GM12878 (cell line): ENCODE measurements around the gene STK35. TPM values are rescaled to one million over a fixed set of nuclear protein-coding genes. Genes with fewer than 3 reads are reported as not detected.

Experiments
- ATF3 ChIP-seq: IDR thresholded peaks from 2 replicates; pipeline ENCODE4 v1.6.1; 2011; ENCODE audit warnings: low read depth, mild to moderate bottlenecking, low read length, moderate library complexity, borderline replicate concordance; ENCODE audit errors: extremely low read depth
- BMI1 ChIP-seq: fragments of 450-650 bp; IDR thresholded peaks from 2 replicates; pipeline ENCODE4 v1.6.1; 2016; ENCODE audit warnings: mild to moderate bottlenecking, moderate library complexity, borderline replicate concordance
- CEBPB ChIP-seq, 2 experiments: fragments of 150-350 bp in 1 of 2; IDR thresholded peaks; 2 replicates each; pipeline ENCODE4 v1.6.1; 2012 to 2014; ENCODE audit warnings: low read depth in 2 of 2, low read length in 2 of 2, borderline replicate concordance in 1 of 2, inconsistent platforms in 1 of 2
- CREM ChIP-seq: IDR thresholded peaks from 2 replicates; pipeline ENCODE4 v1.6.1; 2014; ENCODE audit warnings: antibody characterized with exemption, low read depth
- E4F1 ChIP-seq: fragments of 450-650 bp; IDR thresholded peaks from 2 replicates; pipeline ENCODE4 v1.6.1; 2018; ENCODE audit warnings: borderline replicate concordance, mild to moderate bottlenecking; ENCODE audit not compliant: partially characterized antibody
- FOS ChIP-seq: IDR thresholded peaks from 3 replicates; pipeline ENCODE4 v1.6.1; 2011; ENCODE audit warnings: borderline replicate concordance; ENCODE audit not compliant: insufficient read length; ENCODE audit errors: extremely low read depth
- LARP7 ChIP-seq: fragments of 450-650 bp; IDR thresholded peaks from 2 replicates; pipeline ENCODE4 v1.6.1; 2017; ENCODE audit warnings: mild to moderate bottlenecking
- NFXL1 ChIP-seq: fragments of 450-650 bp; IDR thresholded peaks from 2 replicates; pipeline ENCODE4 v1.6.1; 2017; ENCODE audit warnings: antibody characterized with exemption, mild to moderate bottlenecking, borderline replicate concordance
- NKRF ChIP-seq: fragments of 450-650 bp; conservative IDR thresholded peaks from 2 replicates; pipeline ENCODE4 v1.6.1; 2017; ENCODE audit warnings: mild to moderate bottlenecking, moderate library complexity
- NR2C1 ChIP-seq: fragments of 450-650 bp; IDR thresholded peaks from 2 replicates; pipeline ENCODE4 v1.6.1; 2017; ENCODE audit warnings: antibody characterized with exemption, mild to moderate bottlenecking, moderate library complexity
- PAX8 ChIP-seq: fragments of 450-650 bp; IDR thresholded peaks from 2 replicates; pipeline ENCODE4 v1.6.1; 2017; ENCODE audit warnings: mild to moderate bottlenecking, moderate library complexity
- RB1 ChIP-seq: fragments of 450-650 bp; formaldehyde crosslinking; IDR thresholded peaks from 2 replicates; pipeline ENCODE4 v1.6.1; 2017; ENCODE audit warnings: mild to moderate bottlenecking, borderline replicate concordance
- WRNIP1 ChIP-seq: IDR thresholded peaks from 2 replicates; pipeline ENCODE4 v1.6.1; 2011; ENCODE audit warnings: low read depth, low read length, improper control_type of control experiment, borderline replicate concordance
- ZNF207 ChIP-seq: fragments of 450-650 bp; IDR thresholded peaks from 2 replicates; pipeline ENCODE4 v1.6.1; 2014; ENCODE audit warnings: antibody characterized with exemption, mild to moderate bottlenecking, borderline replicate concordance
- ZNF24 ChIP-seq: fragments of 450-650 bp; IDR thresholded peaks from 2 replicates; pipeline ENCODE4 v1.6.1; 2017; ENCODE audit warnings: antibody characterized with exemption, mild to moderate bottlenecking
- polyA plus RNA-seq, 11 experiments: library from polyadenylated mRNA; depleted of rRNA in 4 of 11; unstranded in 6 of 11; stranded (reverse) in 5 of 11; fragments of >200 nt; fragmentation: Nextera tagmentation in 4 of 11; fragmentation: Illumina TruSeq in 1 of 11; extraction: Ambion mirVana in 4 of 11; extraction: Trizol in 1 of 11; gene quantifications; 1 replicate in 1 of 11; 2 replicates in 10 of 11; pipeline versions ENCODE4 v1.2.1 to v1.2.3, GENCODE V29; 2011 to 2016; ENCODE audit warnings: inconsistent platforms in 2 of 11, missing spikeins in 2 of 11, low read depth in 1 of 11
- total RNA-seq, 4 experiments: library from RNA; depleted of rRNA in 3 of 4; stranded (reverse); fragments of >200 nt in 3 of 4; fragmentation: Illumina TruSeq in 1 of 4; extraction: Trizol in 1 of 4; gene quantifications; 2 replicates each; pipeline versions ENCODE4 v1.2.1 to v1.2.3, GENCODE V29; 2013 to 2021
- TF ChIP-seq, protein P1 (sequence below): IDR thresholded peaks from 2 replicates; pipeline ENCODE4 v1.6.1; 2011; ENCODE audit warnings: mild to moderate bottlenecking, low read depth, low read length, moderate library complexity; ENCODE audit not compliant: insufficient replicate concordance
- TF ChIP-seq, protein P2 (sequence below): fragments of 150-350 bp; IDR thresholded peaks from 2 replicates; pipeline ENCODE4 v1.6.1; 2016; ENCODE audit warnings: low read depth, low read length
- TF ChIP-seq, protein P3 (sequence below): IDR thresholded peaks from 2 replicates; pipeline ENCODE4 v1.6.1; 2012; ENCODE audit warnings: low read depth, low read length, improper control_type of control experiment

Gene STK35
- total and polyA plus RNA-seq, 10 of the 15 experiments (the other 5 are each of a cell fraction or from before 2014, with no cell fraction given), result 2.9 to 19.4 (median 9.6) TPM

- TF ChIP-seq NKRF (peak; percentile 78; the same call in 1 of the 2 replicates), CREM (peak; percentile 36; the same call in 1 of the 2 replicates), FOS (no peak), RB1 (peak; percentile 73; the same call in 1 of the 2 replicates), LARP7 (0 out of 2 replicates have a peak, but pooled peaks have one; percentile 29), ZNF24 (no peak), ZNF207 (peak; percentile 82; the same call in 1 of the 2 replicates), ATF3 (no peak), CEBPB (IDR thresholded peaks at IDR 0.05; ENCODE audit: borderline replicate concordance in 1 of 2, low read depth in 2 of 2, low read length in 2 of 2) (no peak), NFXL1 (no peak), PAX8 (no peak), WRNIP1 (no peak), BMI1 (no peak), E4F1 (peak; percentile 97), NR2C1 (no peak)
- TF ChIP-seq, protein P1, sequence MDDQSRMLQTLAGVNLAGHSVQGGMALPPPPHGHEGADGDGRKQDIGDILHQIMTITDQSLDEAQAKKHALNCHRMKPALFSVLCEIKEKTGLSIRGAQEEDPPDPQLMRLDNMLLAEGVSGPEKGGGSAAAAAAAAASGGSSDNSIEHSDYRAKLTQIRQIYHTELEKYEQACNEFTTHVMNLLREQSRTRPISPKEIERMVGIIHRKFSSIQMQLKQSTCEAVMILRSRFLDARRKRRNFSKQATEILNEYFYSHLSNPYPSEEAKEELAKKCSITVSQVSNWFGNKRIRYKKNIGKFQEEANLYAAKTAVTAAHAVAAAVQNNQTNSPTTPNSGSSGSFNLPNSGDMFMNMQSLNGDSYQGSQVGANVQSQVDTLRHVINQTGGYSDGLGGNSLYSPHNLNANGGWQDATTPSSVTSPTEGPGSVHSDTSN, result no peak
- TF ChIP-seq, protein P2, sequence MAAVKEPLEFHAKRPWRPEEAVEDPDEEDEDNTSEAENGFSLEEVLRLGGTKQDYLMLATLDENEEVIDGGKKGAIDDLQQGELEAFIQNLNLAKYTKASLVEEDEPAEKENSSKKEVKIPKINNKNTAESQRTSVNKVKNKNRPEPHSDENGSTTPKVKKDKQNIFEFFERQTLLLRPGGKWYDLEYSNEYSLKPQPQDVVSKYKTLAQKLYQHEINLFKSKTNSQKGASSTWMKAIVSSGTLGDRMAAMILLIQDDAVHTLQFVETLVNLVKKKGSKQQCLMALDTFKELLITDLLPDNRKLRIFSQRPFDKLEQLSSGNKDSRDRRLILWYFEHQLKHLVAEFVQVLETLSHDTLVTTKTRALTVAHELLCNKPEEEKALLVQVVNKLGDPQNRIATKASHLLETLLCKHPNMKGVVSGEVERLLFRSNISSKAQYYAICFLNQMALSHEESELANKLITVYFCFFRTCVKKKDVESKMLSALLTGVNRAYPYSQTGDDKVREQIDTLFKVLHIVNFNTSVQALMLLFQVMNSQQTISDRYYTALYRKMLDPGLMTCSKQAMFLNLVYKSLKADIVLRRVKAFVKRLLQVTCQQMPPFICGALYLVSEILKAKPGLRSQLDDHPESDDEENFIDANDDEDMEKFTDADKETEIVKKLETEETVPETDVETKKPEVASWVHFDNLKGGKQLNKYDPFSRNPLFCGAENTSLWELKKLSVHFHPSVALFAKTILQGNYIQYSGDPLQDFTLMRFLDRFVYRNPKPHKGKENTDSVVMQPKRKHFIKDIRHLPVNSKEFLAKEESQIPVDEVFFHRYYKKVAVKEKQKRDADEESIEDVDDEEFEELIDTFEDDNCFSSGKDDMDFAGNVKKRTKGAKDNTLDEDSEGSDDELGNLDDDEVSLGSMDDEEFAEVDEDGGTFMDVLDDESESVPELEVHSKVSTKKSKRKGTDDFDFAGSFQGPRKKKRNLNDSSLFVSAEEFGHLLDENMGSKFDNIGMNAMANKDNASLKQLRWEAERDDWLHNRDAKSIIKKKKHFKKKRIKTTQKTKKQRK, result no peak
- TF ChIP-seq, protein P3, sequence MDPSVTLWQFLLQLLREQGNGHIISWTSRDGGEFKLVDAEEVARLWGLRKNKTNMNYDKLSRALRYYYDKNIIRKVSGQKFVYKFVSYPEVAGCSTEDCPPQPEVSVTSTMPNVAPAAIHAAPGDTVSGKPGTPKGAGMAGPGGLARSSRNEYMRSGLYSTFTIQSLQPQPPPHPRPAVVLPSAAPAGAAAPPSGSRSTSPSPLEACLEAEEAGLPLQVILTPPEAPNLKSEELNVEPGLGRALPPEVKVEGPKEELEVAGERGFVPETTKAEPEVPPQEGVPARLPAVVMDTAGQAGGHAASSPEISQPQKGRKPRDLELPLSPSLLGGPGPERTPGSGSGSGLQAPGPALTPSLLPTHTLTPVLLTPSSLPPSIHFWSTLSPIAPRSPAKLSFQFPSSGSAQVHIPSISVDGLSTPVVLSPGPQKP, result peak; percentile 88
These were observed 398 bp downstream of the STK35 start (continued) for GRCh38 chr20:2101865-2102584.
